DMS79 treated with DMSO at 0.1 percent for 48 hours (cell line): ENCODE results near the gene SC5D.
A peak's percentile ranks its signal among the peaks of the same experiment; 100 is the strongest.

Source experiments
- DNase-seq: peaks from one replicate; lab custom pipeline; 2025; lab: John Stamatoyannopoulos, UW

SC5D gene

GRCh38 chr11:121292495-121293287 is at the start of gene SC5D:
TSS of gene SC5D (plus strand) at chr11:121292771. CDS start at chr11:121303376, 10,605 bp downstream.
- DNase-seq = peak; percentile 98

GRCh38 chr11:121244884-121245283 is 47.7 kb upstream of the SC5D start:
- no peak for DNase-seq

GRCh38 chr11:121246021-121246768 is 46.4 kb upstream of the SC5D start:
- DNase-seq = no peak

- no peak for DNase-seq
These were observed 45.9 kb upstream of the SC5D start for GRCh38 chr11:121246769-121247035.

- DNase-seq = no peak
These were observed 44.1 kb upstream of the SC5D start for GRCh38 chr11:121248496-121248895.

GRCh38 chr11:121249039-121249663 is 43.4 kb upstream of the SC5D start:
- peak; percentile 43 for DNase-seq

- DNase-seq = no peak
These were observed 41.7 kb upstream of the SC5D start for GRCh38 chr11:121250843-121251242.

GRCh38 chr11:121253951-121254350 is 38.6 kb upstream of the SC5D start:
- peak; percentile 50 for DNase-seq

GRCh38 chr11:121254756-121255155 is 37.8 kb upstream of the SC5D start:
- DNase-seq = no peak

GRCh38 chr11:121255473-121256125 is 37.0 kb upstream of the SC5D start:
- no peak for DNase-seq

GRCh38 chr11:121257289-121257688 is 35.3 kb upstream of the SC5D start:
- no peak for DNase-seq

GRCh38 chr11:121257976-121258375 is 34.6 kb upstream of the SC5D start:
- no peak for DNase-seq

- DNase-seq = no peak
These were observed 27.0 kb upstream of the SC5D start for GRCh38 chr11:121265586-121265985.

- no peak for DNase-seq
These were observed 24.0 kb upstream of the SC5D start for GRCh38 chr11:121268581-121268980.

- DNase-seq = peak; percentile 38
These were observed 22.4 kb upstream of the SC5D start for GRCh38 chr11:121270001-121270678.

GRCh38 chr11:121274332-121274991 is 18.1 kb upstream of the SC5D start:
- DNase-seq = no peak

- DNase-seq = peak; percentile 30
These were observed 10.9 kb upstream of the SC5D start for GRCh38 chr11:121281698-121282097.

- no peak for DNase-seq
These were observed 10.2 kb upstream of the SC5D start for GRCh38 chr11:121282386-121282785.

- DNase-seq = no peak
These were observed 9.6 kb upstream of the SC5D start for GRCh38 chr11:121282886-121283502.

- DNase-seq = no peak
These were observed 1.3 kb upstream of the SC5D start for GRCh38 chr11:121291319-121291718.

GRCh38 chr11:121291896-121292494 is 576 bp upstream of the SC5D start:
- peak; percentile 82 for DNase-seq
